SH-SY5Y (cell line): Measurements from ENCODE around the gene SAMD11.

Experiments
- GATA2 ChIP-seq: IDR thresholded peaks from 2 replicates; pipeline ENCODE4 v1.6.1; 2011; ENCODE audit warnings: mild to moderate bottlenecking, low read depth, low read length
- GATA3 ChIP-seq: IDR thresholded peaks from 2 replicates; pipeline ENCODE4 v1.6.1; 2011; ENCODE audit warnings: low read depth, mild to moderate bottlenecking, low read length, moderate library complexity

SAMD11 gene

DNA sequence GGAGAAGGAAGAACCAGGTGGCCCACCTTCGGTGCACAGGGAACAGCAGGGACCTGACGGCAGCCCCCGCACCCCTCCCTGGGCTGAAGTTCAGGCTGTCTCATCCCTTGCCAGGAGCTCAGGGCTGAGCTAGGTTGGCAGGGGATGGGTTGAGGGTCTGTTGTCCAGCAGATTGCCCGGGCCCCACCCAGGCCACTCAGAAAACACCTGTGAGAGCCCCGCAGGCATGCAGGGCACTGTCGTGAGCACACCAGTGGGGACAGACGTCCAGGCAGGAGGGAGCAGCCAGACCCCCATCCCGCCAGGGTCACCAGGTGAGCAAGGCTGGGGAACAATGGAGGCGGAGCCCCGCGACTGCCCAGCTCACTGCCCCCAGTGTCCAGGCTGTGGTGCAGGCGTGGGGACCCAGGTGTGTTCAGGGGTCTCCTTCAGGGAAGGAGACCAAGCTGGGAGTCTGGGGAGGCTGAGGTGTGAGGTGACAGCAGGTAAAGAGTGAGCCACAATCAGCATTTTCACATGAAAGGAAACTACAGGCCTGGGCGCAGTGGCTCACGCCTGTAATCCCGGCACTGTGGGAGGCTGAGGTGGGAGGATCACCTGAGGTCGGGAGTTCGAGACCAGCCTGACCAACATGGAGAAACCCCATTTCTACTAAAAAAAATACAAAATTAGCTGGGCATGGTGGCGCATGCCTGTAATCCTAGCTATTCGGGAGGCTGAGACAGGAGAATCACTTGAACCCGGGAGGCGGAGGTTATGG lies 9.4 kb upstream of the SAMD11 start:
- no peak for TF ChIP-seq GATA3
- TF ChIP-seq GATA2, result no peak

DNA sequence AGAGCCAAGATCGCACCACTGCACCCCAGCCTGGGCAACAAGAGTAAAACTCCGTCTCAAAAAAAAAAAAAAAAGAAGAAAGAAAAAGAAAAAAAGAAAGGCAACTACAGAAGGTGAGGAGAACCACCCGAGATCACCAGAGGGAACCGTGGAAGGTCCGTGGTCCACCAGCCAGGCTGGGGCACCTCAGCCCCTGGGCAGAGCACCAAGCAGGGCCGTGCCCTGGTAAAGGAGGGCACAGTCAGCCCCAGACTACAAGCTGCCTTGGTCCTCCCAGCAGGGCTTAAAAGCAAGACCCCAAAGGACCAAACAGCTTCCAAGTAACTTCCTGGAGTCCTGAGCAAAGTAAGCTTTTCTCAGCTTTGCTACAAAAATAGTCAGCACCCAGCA lies 8.8 kb upstream of the SAMD11 start:
- TF ChIP-seq GATA2, result no peak
- TF ChIP-seq GATA3, result no peak

GRCh38 chr1:915295-916172 lies 8.2 kb upstream of the SAMD11 start:
- TF ChIP-seq GATA2 (no peak), GATA3 (no peak)

DNA sequence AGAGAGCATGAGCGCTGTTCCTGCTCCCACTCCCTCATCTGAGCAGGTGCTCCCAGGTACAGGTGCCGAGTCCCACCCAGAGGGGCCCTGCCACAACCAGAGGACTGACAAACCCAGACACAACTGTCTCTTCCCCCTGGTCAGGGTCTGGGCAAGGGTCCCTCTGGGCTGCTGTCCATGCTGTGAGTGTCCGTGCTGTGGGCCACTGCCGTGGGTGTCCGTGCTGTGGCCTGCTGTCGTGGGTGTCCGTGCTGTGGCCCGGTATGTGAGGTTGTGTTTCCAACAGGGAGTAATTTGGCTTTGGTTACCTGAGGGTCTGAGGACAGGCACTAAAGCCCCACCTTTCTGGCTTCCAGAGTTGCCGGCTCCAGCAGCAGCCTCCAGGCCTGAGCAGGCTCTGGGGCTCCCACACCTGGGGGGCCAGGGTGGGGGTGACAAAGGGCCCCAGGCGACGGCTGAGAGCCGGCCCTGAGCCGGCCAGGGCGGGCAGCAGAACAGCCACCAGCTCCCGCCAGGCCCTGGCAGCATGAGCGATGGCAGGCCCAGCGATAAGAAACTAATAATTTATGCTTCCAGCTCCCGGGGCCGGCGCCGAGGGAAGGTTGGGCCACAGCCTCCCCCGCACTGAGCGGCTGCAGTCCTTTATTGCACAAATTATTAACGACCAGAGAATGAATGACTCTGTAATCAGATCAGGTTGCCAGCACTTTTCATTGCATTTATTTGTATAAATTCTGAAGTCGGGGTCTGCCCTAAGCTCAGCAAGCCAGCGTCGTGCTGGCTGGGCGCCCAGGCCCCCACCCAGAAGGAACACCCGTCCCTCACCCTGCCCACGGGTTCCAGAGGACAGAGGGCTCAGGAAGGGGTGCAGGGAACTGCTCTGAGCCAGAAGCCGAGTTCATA lies 7.3 kb upstream of the SAMD11 start:
- peak; percentile 98 for TF ChIP-seq GATA2
- no peak for TF ChIP-seq GATA3

- TF ChIP-seq GATA3 (no peak), GATA2 (no peak)
These were observed 6.7 kb upstream of the SAMD11 start for GRCh38 chr1:917076-917459.

GRCh38 chr1:917466-918091 lies 6.1 kb upstream of the SAMD11 start:
- no peak for TF ChIP-seq GATA3
- peak; percentile 93 for TF ChIP-seq GATA2

GRCh38 chr1:918353-918752 lies 5.4 kb upstream of the SAMD11 start:
- TF ChIP-seq GATA3 (no peak), GATA2 (no peak)

DNA sequence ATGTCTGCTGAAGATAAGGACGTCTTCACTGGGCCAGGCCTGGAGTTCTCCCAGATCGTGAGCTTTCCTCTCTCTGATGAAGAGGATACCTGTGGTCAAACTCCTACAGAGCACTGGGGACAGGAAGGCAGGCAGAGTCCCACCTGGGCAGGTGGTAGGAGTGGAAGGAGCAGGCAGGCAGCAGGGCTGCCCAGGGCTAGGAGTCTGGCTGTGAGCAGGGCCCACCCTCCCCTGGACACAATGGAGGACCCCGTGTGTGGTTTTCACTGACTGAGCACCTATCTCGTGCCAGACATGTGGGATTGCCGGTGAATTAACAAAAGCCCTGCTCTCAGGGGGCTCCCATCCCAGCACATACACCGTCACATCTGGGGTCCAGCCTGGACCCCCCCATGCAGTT lies 4.9 kb upstream of the SAMD11 start:
- TF ChIP-seq GATA2 (no peak), GATA3 (no peak)

DNA sequence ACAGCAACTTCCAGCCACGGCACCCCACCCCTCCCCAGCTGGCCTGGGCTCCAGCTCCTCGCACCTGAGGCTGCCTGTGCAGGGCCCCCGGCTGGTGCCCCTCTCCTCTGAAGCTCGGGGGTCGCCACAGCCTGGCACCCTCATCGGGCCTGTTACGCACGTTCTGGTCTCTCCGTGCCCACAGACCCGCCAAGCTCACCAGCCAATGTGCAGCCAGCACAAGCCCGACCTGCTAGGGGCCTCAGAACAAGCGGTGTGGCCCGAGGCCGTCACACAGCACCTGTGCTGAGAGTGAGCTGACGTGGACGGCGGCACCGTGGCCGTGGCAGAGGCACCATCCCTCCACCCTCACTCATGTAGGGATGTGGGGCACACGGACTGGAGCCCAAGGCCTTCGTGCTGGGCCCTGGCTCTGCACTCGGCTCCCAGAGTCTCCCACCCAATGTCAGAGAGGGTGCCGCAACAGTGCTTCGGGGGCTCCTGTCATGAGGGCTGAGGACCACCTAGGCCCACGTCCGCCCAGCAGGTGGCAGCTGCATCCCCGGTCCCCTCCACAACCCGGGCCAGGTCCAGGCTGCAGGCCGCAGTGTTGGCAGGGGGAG lies 4.4 kb upstream of the SAMD11 start:
- no peak for TF ChIP-seq GATA2

DNA sequence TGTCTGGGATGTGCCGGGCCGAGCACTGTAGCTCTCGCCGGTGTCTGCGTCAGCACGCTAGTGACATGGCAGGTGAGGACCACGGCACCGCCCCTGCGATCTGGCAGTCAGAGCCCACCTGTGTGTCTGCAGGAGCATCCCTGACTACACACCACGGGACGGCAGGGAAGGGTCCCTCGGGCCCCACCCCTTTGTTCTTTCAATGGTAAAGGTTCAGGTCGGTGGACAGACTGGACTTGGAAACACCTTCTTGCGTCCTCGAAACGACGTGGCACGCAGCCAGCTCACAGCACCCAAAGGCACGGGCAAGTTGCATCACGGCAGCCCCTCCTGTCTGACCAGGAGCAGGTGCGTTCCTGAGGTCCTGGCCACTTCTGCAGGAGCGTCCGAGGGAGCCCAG lies 3.7 kb upstream of the SAMD11 start:
- no peak for TF ChIP-seq GATA2

GRCh38 chr1:920521-920920 lies 3.2 kb upstream of the SAMD11 start:
- TF ChIP-seq GATA3 (no peak), GATA2 (peak; percentile 28; the same call in 1 of the 2 replicates)

DNA sequence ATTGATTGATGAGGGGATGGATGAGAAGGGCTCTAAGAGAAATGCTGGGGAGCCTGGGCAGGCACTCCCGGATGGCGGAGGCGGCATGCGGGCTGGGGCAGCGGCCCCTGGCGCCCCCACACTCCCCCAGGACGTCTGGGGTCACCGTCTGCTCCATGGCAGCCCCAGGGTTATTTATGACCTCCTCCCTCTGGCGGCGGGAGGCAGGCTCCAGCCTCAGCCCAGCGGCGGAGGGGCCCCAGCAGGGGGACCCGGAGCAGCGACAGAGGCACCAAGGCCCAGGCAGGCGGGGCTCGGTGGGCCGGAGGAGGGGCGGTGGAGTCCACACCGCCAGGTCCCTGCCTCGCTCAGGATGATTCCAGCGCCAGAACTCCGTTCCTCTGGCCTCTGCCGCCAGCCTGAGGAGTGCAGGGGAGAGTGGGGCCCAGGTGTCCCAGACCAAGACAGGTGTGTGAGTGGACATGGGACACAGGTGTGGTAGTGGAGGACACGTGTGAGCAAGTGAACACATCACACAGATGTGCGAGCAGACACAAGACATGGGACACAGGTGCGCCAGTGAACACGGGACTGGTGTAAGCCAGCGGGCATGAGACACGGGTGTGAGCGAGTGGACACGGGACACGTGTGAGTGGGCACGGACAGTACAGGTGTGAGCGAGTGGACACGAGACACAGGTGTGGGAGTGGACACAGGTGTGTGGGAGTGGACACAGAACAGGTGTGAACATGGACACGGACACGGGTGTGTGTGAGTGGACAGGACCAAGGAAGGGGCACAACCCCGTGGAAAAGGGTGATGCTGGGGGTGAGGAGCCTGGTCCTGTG lies 2.5 kb upstream of the SAMD11 start:
- no peak for TF ChIP-seq GATA3
- no peak; the same call in 1 of the 2 replicates for TF ChIP-seq GATA2

GRCh38 chr1:923991-924655 lies 400 bp downstream of the SAMD11 start:
- TF ChIP-seq GATA3, result no peak
- TF ChIP-seq GATA2, result no peak
